HepG2 (cell line): ENCODE results near the gene PCNA. TPM values are rescaled to one million over a fixed set of nuclear protein-coding genes. Genes with fewer than 3 reads are reported as not detected.
A peak's percentile ranks its signal among the peaks of the same experiment; 100 is the strongest.

Experiments
- AKAP8 ChIP-seq: sonication (generic); formaldehyde crosslinking; IDR thresholded peaks from 2 replicates; pipeline ENCODE4 v1.5.1; 2020; ENCODE audit warnings: mild to moderate bottlenecking, missing genetic modification reagents
- CBFB ChIP-seq: sonication (generic); formaldehyde crosslinking; IDR thresholded peaks from 2 replicates; pipeline ENCODE4 v1.4.0; 2020; ENCODE audit warnings: missing genetic modification reagents
- GZF1 ChIP-seq: sonication (generic); formaldehyde crosslinking; IDR thresholded peaks from 2 replicates; pipeline ENCODE4 v1.5.1; 2020; ENCODE audit warnings: mild to moderate bottlenecking, missing genetic modification reagents
- ISX ChIP-seq: sonication (generic); formaldehyde crosslinking; conservative IDR thresholded peaks from 2 replicates; pipeline ENCODE4 v1.5.0; 2020; ENCODE audit warnings: missing genetic modification reagents
- MEIS1 ChIP-seq: sonication (generic); formaldehyde crosslinking; IDR thresholded peaks from 2 replicates; pipeline ENCODE4 v1.9.0; 2021; ENCODE audit warnings: mild to moderate bottlenecking, missing genetic modification reagents, moderate library complexity, borderline replicate concordance
- PPARG ChIP-seq: conservative IDR thresholded peaks from 2 replicates; pipeline ENCODE4 v1.6.1; 2016; ENCODE audit warnings: missing biosample characterization, missing genetic modification reagents
- THRA ChIP-seq: sonication (generic); formaldehyde crosslinking; IDR thresholded peaks from 2 replicates; pipeline ENCODE4 v1.4.0; 2020; ENCODE audit warnings: missing genetic modification reagents, borderline replicate concordance
- ZBTB3 ChIP-seq: sonication (generic); formaldehyde crosslinking; IDR thresholded peaks from 2 replicates; pipeline ENCODE4 v1.4.0; 2020; ENCODE audit warnings: low read depth, mild to moderate bottlenecking, moderate library complexity, missing genetic modification reagents, borderline replicate concordance
- ZFP36 ChIP-seq: fragments of 150-350 bp; IDR thresholded peaks from 2 replicates; pipeline ENCODE4 v1.6.1; 2018; ENCODE audit warnings: borderline replicate concordance, low read length, low read depth; ENCODE audit not compliant: partially characterized antibody
- ZNF20 ChIP-seq: sonication (generic); formaldehyde crosslinking; IDR thresholded peaks from 2 replicates; pipeline ENCODE4 v1.4.0; 2020; ENCODE audit warnings: mild to moderate bottlenecking, moderate library complexity, missing genetic modification reagents
- ZNF264 ChIP-seq: sonication (generic); formaldehyde crosslinking; IDR thresholded peaks from 2 replicates; pipeline ENCODE4 v1.4.0; 2020; ENCODE audit warnings: missing genetic modification reagents
- ZNF430 ChIP-seq: sonication (generic); formaldehyde crosslinking; IDR thresholded peaks from 2 replicates; pipeline ENCODE4 v1.9.0; 2021; ENCODE audit warnings: mild to moderate bottlenecking, missing genetic modification reagents
- ZNF605 ChIP-seq: sonication (generic); formaldehyde crosslinking; IDR thresholded peaks from 2 replicates; pipeline ENCODE4 v1.8.0; 2022; ENCODE audit warnings: mild to moderate bottlenecking, missing genetic modification reagents
- ZNF670 ChIP-seq: sonication (generic); formaldehyde crosslinking; IDR thresholded peaks from 2 replicates; pipeline ENCODE4 v1.8.0; 2022; ENCODE audit warnings: mild to moderate bottlenecking, missing genetic modification reagents, borderline replicate concordance
- ZNF672 ChIP-seq: sonication (generic); formaldehyde crosslinking; IDR thresholded peaks from 2 replicates; pipeline ENCODE4 v1.8.1; 2022; ENCODE audit warnings: missing genetic modification reagents
- ZNF678 ChIP-seq: sonication (generic); formaldehyde crosslinking; IDR thresholded peaks from 2 replicates; pipeline ENCODE4 v1.4.0; 2020; ENCODE audit warnings: mild to moderate bottlenecking, missing genetic modification reagents
- polyA plus RNA-seq, 8 experiments: library from polyadenylated mRNA; depleted of rRNA in 3 of 8; stranded (reverse) in 7 of 8; unstranded in 1 of 8; fragments of >200 nt; fragmentation: Illumina TruSeq in 4 of 8; extraction: Trizol in 4 of 8; gene quantifications; 2 replicates each; pipeline versions ENCODE4 v1.2.1 to v1.2.3, GENCODE V29; 2011 to 2016; ENCODE audit warnings: low read depth in 4 of 8, missing spikeins in 1 of 8, mixed read lengths in 1 of 8; ENCODE audit not compliant: insufficient read depth in 1 of 8
- total RNA-seq, 5 experiments: library from RNA; depleted of rRNA; stranded (reverse); fragments of >200 nt; fragmentation: Illumina TruSeq; extraction: Trizol; gene quantifications; 2 replicates each; pipeline ENCODE4 v1.2.3, GENCODE V29; 2016; ENCODE audit warnings: low read depth in 1 of 5
- TF ChIP-seq, protein P1 (sequence below): IDR thresholded peaks from 2 replicates; pipeline ENCODE4 v1.6.1; 2016
- TF ChIP-seq, protein P2 (sequence below): IDR thresholded peaks from 2 replicates; pipeline ENCODE4 v1.6.1; 2016; ENCODE audit warnings: low read depth, control low read depth
- TF ChIP-seq, protein P3 (sequence below): sonication (generic); formaldehyde crosslinking; IDR thresholded peaks from 2 replicates; pipeline ENCODE4 v1.5.1; 2020; ENCODE audit warnings: missing genetic modification reagents, mild to moderate bottlenecking, borderline replicate concordance

PCNA gene
- total and polyA plus RNA-seq, 2 of the 13 experiments (the other 11 are each of a cell fraction or from before 2014, with no cell fraction given), result 229 to 655 TPM

GRCh38 chr20:5156675-5157448, 37.1 kb upstream of the PCNA start (continued):
- no peak for TF ChIP-seq THRA
- peak; percentile 89 for TF ChIP-seq PPARG (CRISPR knock-in tag)
- TF ChIP-seq, protein P1, sequence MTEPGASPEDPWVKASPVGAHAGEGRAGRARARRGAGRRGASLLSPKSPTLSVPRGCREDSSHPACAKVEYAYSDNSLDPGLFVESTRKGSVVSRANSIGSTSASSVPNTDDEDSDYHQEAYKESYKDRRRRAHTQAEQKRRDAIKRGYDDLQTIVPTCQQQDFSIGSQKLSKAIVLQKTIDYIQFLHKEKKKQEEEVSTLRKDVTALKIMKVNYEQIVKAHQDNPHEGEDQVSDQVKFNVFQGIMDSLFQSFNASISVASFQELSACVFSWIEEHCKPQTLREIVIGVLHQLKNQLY, result peak; percentile 32; the same call in 1 of the 2 replicates
- no peak for TF ChIP-seq ZNF430
- TF ChIP-seq, protein P2, sequence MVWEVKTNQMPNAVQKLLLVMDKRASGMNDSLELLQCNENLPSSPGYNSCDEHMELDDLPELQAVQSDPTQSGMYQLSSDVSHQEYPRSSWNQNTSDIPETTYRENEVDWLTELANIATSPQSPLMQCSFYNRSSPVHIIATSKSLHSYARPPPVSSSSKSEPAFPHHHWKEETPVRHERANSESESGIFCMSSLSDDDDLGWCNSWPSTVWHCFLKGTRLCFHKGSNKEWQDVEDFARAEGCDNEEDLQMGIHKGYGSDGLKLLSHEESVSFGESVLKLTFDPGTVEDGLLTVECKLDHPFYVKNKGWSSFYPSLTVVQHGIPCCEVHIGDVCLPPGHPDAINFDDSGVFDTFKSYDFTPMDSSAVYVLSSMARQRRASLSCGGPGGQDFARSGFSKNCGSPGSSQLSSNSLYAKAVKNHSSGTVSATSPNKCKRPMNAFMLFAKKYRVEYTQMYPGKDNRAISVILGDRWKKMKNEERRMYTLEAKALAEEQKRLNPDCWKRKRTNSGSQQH (CRISPR knock-in tag), result no peak; the same call in 1 of the 2 replicates
- no peak for TF ChIP-seq GZF1 (CRISPR knock-in tag)
- TF ChIP-seq ZBTB3, result no peak
- TF ChIP-seq ZNF20 (CRISPR knock-in tag), result no peak
- TF ChIP-seq ISX (CRISPR knock-in tag), result no peak
- TF ChIP-seq ZNF605 (CRISPR knock-in tag), result no peak
- TF ChIP-seq, protein P3, sequence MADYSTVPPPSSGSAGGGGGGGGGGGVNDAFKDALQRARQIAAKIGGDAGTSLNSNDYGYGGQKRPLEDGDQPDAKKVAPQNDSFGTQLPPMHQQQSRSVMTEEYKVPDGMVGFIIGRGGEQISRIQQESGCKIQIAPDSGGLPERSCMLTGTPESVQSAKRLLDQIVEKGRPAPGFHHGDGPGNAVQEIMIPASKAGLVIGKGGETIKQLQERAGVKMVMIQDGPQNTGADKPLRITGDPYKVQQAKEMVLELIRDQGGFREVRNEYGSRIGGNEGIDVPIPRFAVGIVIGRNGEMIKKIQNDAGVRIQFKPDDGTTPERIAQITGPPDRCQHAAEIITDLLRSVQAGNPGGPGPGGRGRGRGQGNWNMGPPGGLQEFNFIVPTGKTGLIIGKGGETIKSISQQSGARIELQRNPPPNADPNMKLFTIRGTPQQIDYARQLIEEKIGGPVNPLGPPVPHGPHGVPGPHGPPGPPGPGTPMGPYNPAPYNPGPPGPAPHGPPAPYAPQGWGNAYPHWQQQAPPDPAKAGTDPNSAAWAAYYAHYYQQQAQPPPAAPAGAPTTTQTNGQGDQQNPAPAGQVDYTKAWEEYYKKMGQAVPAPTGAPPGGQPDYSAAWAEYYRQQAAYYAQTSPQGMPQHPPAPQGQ (CRISPR knock-in tag), result no peak
- no peak for TF ChIP-seq ZNF670 (CRISPR knock-in tag)
- TF ChIP-seq ZFP36, result no peak
- TF ChIP-seq CBFB (CRISPR knock-in tag), result no peak
- TF ChIP-seq MEIS1 (CRISPR knock-in tag), result no peak
- TF ChIP-seq ZNF672, result no peak
- TF ChIP-seq ZNF678, result no peak
- TF ChIP-seq ZNF264 (CRISPR knock-in tag), result no peak
- no peak for TF ChIP-seq AKAP8 (CRISPR knock-in tag)
